NCI-H2107 treated with DMSO at 0.1 percent for 48 hours (cell line): ENCODE measurements around the gene GPC5.
A peak's percentile ranks its signal among the peaks of the same experiment; 100 is the strongest.

ENCODE experiments used
- DNase-seq: peaks from one replicate; lab custom pipeline; 2025; ENCODE audit not compliant: unreplicated experiment; lab: John Stamatoyannopoulos, UW

GPC5 gene

DNA sequence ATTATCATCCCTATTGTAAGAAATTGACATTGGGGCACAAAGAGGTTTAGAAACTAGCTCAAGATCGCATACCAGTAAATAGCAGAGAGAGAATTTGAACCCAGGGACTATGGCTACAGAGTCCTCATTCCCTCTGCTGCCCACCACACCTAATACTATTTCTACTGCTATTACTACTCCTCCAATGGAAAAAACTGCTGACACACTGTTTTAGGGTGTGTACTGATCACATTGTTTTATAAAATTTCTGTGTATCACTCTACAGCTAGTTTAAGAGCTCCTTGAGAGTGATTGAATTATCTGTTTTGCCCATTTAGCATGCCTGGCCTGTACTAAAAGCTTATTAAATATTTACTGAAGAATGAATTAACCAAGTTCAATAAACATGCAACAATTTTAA is 552.4 kb downstream of the GPC5 start:
- DNase-seq, result no peak

DNA sequence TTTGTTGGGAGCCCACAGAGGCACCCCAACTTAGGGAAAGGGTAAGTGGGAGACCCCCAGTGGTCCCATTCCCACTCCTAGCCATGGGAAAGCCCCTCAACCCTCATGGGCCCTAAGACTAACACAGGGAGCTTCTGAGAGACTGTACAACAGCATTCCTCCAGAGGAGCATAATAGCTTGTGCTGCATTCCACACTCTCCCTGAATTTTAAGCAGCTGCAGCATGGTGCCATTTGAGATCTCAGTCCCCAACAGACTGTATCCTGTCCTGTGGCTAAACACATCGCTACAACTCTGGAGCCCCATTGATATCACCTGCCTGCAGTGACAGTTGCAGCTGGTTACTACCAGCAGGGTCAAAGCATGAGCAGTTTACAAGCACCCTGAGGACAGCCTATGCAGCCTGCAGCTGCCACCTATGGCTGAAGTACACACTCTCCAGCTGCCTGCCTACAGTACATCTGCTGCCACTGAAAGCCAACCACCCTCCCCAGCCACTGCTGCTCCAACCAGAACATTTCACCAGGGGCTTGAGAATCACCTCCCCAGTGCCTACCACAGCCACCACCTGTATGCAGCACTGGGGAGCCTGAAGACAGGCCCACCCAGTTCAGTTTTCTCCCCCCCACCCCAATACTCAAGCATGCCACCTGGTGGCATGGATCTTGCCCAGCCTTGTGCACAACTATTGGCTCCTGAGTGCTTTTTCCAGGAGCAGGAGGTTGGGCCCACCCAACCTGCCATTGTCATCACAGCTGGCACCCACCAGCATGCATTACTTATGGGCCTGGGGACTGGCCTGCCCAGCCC is 557.3 kb downstream of the GPC5 start:
- no peak for DNase-seq

DNA sequence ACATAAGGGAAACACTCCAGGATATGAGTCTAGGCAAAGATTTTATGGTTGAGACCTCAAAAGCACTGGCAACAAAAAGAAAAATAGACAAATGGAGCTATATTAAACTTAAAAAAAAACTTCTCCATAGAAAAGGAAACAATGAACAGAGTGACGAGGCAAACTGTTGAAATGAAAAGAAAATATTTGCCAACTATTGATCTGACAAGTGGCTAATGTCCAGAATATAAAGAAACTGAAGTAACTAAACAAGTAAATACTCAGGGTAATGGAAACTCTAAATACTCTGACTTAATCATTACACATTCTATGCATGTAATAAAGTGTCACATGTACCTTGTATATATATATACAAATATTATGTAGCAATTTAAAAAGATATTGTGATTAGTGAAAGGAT is 562.5 kb downstream of the GPC5 start:
- DNase-seq, result no peak

DNA sequence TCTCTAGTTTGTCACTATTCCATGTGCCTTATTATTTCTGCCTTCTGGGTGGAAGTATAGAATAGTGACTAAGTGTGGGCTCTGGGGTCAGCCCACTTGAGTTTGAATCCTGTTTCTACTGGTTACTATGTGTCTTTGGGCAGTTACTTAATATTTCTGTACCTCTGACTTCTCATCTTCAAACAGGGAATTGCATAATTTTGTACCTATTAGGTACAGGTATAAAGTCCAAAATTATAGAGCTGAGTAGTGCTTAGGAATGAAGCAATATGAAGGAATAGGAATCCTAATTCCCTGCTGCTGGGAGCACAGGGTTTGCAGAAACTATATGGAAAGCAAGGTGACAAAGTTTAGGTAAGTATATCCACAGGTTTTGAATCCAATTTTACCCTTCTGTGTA is 564.5 kb downstream of the GPC5 start:
- DNase-seq, result no peak

DNA sequence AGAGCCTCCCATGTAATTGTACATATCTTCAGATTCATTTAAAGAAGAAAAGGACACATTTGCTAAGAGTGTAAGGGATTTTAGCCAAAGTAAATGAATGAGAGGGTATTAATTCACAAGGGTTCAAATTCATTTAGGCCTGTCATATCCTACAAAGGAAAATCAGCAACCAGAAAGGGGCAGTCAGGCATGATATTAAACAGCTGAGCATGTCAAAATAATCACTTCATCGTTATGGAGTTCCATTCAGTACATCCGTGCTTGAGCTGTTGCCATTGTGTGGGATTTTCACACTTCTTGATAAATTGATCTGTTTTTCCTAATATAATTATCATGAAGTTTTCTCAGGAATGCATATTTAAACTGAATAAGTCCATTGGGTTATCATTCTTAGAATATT is 567.1 kb downstream of the GPC5 start:
- no peak for DNase-seq

DNA sequence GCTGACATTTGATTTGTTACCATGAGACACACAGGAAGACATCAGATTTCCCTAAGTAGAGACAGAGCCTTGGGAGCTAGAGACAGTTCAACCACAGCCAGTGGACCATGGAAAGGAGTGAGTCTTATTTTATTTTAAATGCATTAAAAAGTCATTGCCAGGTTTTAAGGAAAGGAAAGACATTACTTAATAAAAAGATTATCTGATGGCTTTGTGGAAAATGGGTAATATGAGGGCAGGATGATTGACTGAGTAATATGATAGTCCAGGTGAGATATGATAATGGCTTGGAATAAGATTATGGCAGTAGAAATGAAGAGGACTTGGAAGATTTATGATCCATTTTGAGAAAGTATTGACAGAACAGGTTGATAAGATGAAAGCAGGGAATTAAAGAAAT is 580.1 kb downstream of the GPC5 start:
- no peak for DNase-seq

DNA sequence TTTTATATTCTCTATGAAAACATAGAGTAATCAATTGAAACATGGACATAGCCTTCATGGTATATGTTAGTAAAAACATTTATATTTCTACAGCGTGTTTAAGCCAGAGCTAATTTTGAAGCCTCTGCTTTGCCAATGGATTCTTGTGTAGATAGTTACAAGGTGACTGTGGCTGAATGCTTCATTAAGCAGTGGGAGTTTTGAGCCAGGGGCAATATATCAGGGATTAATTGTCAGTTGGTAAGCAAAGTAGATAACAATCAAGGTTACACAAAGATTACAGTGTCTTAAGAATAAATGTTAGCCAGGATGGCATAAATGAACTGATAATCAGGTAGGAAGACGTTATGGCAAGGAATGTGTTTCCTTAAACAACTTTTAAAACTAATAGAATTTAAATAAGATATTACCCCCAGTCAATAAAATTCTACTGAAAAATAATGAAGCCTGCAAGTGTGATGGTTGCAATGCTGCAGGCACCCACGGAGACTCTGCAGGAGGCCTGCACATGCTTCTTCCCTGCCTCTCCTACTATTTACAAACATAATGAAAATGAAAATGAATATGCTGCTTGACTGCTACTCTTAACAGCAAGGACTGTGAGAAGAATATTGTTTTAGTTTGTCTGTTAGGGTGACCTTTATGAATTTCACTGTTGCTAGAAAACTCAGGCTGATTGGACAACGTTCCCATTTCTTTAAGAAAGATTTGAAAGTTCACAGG is 588.5 kb downstream of the GPC5 start:
- peak; percentile 12 for DNase-seq

DNA sequence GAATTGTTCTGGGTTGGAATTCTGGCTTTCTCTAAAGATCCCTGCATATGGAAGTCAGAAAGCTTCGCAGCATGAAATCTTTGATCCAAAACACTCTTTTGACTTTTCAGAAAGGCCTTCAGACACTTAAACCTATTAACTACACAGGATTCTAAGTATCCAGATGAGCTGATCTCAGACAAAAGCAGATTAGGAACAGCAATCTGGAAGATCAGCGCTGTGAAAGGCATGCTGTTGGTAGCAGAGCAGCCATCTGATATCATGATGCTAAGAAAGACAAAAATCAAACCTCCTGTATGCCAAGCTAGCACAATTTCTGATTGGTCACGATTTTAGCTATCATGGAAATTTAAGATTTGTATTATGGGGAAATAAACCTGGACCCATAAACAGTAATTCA is 589.9 kb downstream of the GPC5 start:
- no peak for DNase-seq

DNA sequence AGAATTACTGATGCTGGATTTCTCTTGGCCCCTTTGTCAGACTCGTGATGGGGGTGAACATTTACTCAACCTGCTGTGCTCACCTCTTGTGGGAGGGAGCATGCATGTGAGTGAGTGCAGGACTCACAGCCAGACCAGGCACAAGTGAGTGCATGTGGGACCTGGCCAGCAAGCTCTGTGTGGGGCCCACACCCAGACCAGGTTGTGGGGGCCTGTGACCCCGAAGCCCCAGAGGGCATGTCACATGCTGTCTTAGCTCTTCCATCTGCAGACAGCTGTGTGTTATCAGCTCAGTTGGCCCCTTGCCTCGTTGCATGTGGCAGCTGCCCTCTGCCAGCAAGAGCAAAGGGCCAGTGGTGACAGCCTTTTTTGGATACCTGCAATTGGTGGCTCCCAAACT is 614.4 kb downstream of the GPC5 start:
- no peak for DNase-seq

DNA sequence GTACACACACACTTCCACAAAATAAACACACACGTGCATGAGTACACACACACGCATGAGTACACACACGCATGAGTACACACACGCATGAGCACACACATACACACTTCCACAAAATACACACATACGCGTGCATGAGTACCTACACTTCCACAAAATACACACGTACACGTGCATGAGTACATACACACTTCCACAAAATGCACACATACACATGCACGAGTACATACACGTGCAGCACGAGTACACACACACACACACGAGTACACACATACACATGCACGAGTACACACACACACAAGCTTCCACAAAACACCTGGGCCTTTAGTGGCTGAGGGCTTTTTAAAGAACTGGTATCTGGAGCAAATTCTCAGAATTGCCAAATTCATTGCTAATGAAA is 619.3 kb downstream of the GPC5 start:
- no peak for DNase-seq

DNA sequence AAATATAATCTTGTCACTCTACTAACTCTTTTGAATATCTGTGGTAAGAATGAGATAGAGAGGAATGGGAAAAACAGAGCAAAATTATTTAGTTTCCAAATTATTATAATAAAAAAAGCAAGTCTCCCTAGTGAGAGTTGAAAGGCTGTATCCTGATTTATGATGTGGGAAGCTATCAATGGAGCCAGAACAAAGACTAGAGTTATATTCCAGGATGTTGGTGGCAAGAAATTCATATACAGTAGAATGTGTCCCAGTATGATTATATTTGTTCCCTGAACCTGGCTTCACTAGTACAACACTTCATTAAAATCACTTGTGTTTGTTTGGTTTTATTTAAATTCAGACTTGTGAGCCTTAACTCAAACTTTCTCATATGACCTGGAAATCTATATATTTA is 630.3 kb downstream of the GPC5 start:
- DNase-seq, result no peak

DNA sequence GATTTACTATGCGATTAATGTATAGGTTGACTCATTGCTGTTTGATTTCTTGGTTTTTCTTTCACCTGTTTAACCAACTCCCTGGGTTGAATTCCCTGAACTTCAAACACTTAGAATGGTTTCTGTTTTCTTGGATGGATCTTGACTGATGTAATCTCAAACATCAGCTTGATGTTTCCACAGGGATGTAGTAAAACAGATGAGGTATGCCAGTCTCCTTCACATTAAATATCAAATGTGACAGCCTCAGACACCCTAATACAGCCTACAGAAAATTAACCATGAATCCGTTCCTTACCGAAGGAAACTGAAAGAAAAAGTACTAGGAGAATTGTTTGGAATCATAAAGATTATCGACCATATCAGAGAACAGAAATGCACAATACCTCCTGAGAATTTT is 631.2 kb downstream of the GPC5 start:
- DNase-seq, result no peak

DNA sequence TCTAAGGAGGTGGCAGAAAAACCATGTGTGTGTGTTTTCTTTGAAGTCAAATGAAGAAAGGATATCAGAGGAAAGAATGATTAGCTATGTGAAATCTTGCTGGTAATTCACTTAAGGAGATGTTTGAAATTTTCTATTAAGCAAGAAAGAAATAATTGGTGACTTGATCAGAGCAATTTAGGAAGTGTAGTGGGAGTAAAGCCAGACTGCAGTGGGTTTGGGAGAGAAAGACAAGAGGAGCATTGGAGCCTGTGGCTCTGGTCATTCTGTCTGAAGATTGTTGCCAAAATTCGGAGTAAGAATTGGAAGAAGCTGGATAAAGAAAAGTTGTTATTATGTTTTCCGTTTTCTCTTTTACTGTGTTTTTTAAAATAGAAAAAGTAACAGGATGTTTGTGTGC is 640.5 kb downstream of the GPC5 start:
- DNase-seq, result no peak

DNA sequence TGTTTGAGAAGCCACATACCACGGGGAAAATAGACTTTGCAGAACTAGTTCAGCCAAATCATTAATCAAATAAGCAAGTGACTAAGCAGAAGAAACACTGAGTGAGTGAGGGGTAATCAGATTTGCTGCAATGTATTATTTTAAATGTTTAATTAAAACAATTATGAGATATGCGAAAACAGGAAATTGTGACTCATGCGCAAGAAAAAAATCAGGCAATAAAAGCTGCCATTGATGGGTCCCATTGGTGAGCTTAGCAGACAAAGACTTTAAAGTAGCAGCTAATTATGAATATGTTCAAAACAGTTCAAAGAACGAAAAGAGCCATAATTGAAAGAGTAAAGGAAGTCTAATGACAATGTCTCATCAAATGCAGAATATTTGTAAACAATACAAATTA is 644.1 kb downstream of the GPC5 start:
- no peak for DNase-seq

DNA sequence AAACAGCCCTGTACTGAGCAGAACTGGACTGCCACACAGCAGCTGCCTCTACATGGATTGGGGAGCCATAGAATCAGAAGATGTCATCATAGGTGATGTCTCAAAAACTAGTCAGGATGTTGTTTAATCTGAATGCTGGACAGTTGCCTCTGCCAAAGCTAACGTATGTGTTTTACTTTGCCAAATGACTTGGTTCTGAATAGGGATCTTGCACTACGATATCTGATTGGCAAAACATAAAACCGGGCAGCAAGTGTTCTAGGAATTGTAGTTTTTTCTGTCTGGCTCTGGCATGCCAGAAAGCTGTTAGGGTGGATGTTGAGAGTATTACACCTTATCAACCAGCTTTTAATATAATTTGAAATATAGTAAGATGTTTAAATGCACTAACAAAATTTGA is 645.9 kb downstream of the GPC5 start:
- DNase-seq, result no peak

DNA sequence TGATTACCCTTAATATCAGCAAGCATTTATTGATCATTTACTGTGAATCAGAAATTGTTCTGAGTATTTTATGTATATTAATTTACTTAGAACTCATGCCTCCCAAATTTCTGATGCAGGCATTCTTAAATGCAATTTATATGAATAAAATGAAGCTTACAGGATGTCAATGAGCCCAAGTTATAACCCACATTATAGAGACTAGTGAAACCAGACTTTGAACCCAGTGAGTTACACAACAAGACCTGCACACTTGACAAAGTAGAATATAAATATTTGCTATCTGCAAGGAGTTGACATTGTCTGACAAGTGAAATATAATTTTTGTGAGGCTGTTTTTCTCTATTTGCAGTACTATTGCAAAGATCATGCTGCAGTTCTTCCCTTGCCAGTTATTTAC is 656.0 kb downstream of the GPC5 start:
- no peak for DNase-seq

DNA sequence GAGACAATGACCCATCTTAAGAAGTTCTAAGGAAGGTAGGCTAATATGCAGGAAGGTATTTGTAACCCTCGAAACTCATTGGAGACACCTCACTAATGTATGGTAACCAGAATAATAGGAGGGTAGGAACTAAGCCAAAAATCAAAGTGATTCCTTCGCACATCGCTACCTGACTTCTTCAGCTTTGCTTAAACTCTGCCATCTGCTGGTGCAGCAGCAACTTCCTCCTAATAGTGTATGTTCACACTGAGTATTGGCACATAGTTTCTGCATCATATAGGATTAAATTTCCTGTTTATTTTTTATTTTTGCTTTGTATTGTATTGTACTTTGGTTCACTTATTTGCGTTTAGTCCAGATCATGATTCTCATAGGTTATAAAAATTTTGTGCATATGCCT is 676.2 kb downstream of the GPC5 start:
- peak; percentile 2 for DNase-seq

DNA sequence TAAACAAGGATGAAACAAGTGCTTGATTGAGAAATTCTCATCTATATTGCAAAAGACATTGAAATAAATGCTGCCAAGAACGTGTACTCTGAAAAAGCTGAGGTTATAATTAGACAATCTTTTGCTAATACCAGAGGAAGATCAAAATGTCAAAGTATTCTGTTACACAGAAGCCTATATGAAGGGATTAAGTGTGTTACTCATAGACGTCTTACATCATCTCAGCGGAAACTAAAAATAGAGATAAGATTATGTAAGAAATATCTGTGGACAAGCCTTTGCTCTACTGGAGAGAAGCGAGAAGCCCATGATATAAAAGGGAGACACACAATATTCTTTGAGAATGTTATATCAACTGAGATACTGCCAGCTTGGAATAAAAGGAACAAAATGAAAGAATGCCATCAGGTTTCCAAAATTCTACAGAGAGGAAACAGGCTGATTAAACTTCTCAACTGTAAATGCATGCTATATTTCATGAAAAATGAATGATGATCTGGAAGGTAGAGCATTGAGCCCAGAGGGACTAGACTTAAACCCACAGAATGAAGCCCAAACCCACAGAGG is 699.0 kb downstream of the GPC5 start:
- no peak for DNase-seq

DNA sequence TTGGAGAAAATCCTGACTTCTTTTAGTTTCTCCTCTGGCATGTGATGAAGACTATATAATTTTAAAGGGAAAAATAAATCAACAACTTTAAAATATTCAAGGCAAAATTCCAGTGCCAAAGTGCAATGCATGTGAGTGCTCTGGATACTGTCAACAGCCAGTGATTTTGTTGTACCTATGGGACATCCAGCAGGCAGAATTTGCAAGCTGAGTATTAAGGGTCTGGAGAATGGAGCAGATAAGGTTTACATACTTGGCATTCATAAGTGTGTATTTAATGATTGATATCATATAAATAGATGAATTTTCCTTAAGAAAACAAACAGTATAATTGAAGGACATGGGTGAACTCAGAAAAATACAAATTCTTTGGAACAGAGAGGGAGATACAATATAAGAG is 703.4 kb downstream of the GPC5 start:
- DNase-seq, result no peak

DNA sequence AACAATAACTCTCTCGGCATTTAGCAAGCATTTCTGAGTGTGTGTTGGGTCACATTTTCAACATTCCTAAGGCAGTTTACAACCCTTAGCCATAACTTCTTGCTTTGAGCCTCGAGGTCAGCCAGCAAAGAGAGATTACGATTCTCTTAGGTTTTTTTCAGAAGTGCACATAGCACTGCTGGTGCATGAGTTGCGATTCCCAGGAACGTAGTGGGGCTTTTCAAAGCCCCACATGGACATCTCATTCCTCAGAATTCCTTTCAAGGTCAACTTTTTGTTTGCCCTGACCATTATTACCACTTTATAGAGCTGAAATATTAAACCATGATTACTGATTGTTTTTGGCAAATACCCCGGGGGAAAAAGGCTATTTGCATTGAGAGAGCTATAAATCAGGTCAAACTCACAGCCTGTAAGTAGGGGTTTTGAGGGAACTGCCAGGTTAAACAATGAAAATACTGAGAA is 705.3 kb downstream of the GPC5 start:
- no peak for DNase-seq

DNA sequence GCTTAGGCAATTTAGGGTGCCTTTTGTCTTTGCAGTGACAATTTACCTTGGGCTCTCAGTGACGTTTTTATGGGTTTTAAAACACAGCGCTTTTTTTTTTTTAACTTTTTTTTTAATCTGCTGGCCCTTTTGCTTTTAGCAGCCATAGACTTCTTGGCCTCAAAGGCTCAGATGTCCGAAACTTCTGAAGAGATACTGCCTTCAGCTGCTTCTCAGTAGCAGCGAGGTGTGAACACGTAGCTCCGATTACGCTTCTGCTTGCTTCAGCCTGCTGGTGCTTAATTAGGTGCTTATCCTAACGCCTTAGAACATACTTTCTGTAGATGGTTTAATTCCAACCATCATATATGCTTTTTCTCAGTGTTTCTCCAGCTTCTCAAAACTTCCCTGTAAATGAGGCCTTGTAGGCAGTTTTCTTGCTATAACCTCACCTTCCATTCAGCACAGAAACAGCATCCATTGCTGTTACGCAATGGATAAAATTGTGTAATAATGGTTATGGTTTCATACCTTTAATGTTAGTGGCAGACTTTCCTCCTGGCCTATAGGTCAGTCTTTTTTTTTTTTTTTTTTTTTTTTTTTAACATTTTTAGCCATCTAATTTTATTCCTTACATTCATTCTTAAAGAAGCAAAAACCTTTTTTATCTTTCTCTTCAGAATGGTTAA is 723.9 kb downstream of the GPC5 start:
- peak; percentile 9 for DNase-seq

DNA sequence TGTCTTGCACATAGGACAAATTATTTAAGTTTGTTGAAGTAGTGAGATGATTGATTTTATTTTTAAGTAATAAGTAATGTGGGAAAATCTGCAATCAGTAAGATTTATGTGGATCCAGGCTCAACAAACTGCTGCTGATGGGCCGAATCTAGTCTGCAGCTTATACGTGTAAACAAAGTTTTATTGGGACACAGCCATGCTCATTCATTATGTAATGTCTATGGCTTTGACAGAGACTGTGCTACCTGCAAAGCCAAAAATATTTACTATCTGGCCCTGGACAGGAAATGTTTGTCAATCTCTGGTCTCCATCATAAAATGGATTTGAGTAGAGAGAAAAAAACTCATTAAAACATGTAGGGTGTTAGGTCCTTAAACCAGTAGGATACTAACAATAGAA is 728.0 kb downstream of the GPC5 start:
- DNase-seq, result no peak
